ENCODE data around the gene BAZ2B.
"Not testable (repeated sequence)": the region's sequence is repeated elsewhere in the genome, so short reads cannot be mapped to it uniquely, and the experiment has no call there.

BAZ2B gene

GRCh38 chr2:159616286-159616701 is at the start of gene BAZ2B:
TSS of gene BAZ2B (minus strand) at chr2:159616548. CDS start at chr2:159478719, 137,829 bp downstream.
- in situ Hi-C loops (cut with MboI; ENCODE audit: low sequenced_read_pairs) = no loop called here

GRCh38 chr2:159661286-159661685 is 44.9 kb upstream of the BAZ2B start:
- in situ Hi-C loops (cut with MboI; ENCODE audit: low sequenced_read_pairs) = no loop called here

GRCh38 chr2:159658881-159659873 is 42.8 kb upstream of the BAZ2B start:
- in situ Hi-C loops (cut with MboI; ENCODE audit: low sequenced_read_pairs) = no loop called here

- in situ Hi-C loops (cut with MboI; ENCODE audit: low sequenced_read_pairs) = no loop called here
These were observed 37.6 kb upstream of the BAZ2B start for GRCh38 chr2:159653962-159654361.

GRCh38 chr2:159651884-159652283 is 35.5 kb upstream of the BAZ2B start:
- in situ Hi-C loops (cut with MboI; ENCODE audit: low sequenced_read_pairs) = no loop called here

GRCh38 chr2:159650574-159650973 is 34.2 kb upstream of the BAZ2B start:
- in situ Hi-C loops (cut with MboI; ENCODE audit: low sequenced_read_pairs) = no loop called here

GRCh38 chr2:159648643-159649042 is 32.3 kb upstream of the BAZ2B start:
- in situ Hi-C loops (cut with MboI; ENCODE audit: low sequenced_read_pairs) = no loop called here

- in situ Hi-C loops (cut with MboI; ENCODE audit: low sequenced_read_pairs) = no loop called here
These were observed 31.3 kb upstream of the BAZ2B start for GRCh38 chr2:159647667-159648066.

- in situ Hi-C loops (cut with MboI; ENCODE audit: low sequenced_read_pairs) = no loop called here
These were observed 23.8 kb upstream of the BAZ2B start for GRCh38 chr2:159640176-159640575.

- in situ Hi-C loops (cut with MboI; ENCODE audit: low sequenced_read_pairs) = no loop called here
These were observed 23.4 kb upstream of the BAZ2B start for GRCh38 chr2:159639712-159640111.

GRCh38 chr2:159639071-159639470 is 22.7 kb upstream of the BAZ2B start:
- in situ Hi-C loops (cut with MboI; ENCODE audit: low sequenced_read_pairs) = no loop called here

GRCh38 chr2:159637988-159638501 is 21.7 kb upstream of the BAZ2B start:
- in situ Hi-C loops (cut with MboI; ENCODE audit: low sequenced_read_pairs) = no loop called here

- in situ Hi-C loops (cut with MboI; ENCODE audit: low sequenced_read_pairs) = no loop called here
These were observed 20.9 kb upstream of the BAZ2B start for GRCh38 chr2:159637240-159637639.

GRCh38 chr2:159635006-159635789 is 18.9 kb upstream of the BAZ2B start:
- in situ Hi-C loops (cut with MboI; ENCODE audit: low sequenced_read_pairs) = no loop called here

- in situ Hi-C loops (cut with MboI; ENCODE audit: low sequenced_read_pairs) = no loop called here
These were observed 16.9 kb upstream of the BAZ2B start for GRCh38 chr2:159633219-159633618.

- in situ Hi-C loops (cut with MboI; ENCODE audit: low sequenced_read_pairs) = not testable (repeated sequence)
These were observed 9.3 kb upstream of the BAZ2B start for GRCh38 chr2:159625628-159626027.

GRCh38 chr2:159623436-159623835 is 7.1 kb upstream of the BAZ2B start:
- in situ Hi-C loops (cut with MboI; ENCODE audit: low sequenced_read_pairs) = no loop called here

GRCh38 chr2:159622966-159623365 is 6.6 kb upstream of the BAZ2B start:
- in situ Hi-C loops (cut with MboI; ENCODE audit: low sequenced_read_pairs) = no loop called here

GRCh38 chr2:159620796-159621195 is 4.4 kb upstream of the BAZ2B start:
- in situ Hi-C loops (cut with MboI; ENCODE audit: low sequenced_read_pairs) = no loop called here

GRCh38 chr2:159617646-159618045 is 1.3 kb upstream of the BAZ2B start:
- in situ Hi-C loops (cut with MboI; ENCODE audit: low sequenced_read_pairs) = no loop called here

GRCh38 chr2:159617100-159617499 is 752 bp upstream of the BAZ2B start:
- in situ Hi-C loops (cut with MboI; ENCODE audit: low sequenced_read_pairs) = no loop called here
